Peyer's patch (tissue), 4 donors: Measurements from ENCODE around the gene EREG. TPM values are rescaled to one million over a fixed set of nuclear protein-coding genes. Genes with fewer than 3 reads are reported as not detected.

Experiments used
- DNase-seq, 3 donors: peaks; one replicate each; pipeline ENCODE4 v3.0.0-alpha.2; 2017 to 2019
- H3K27ac ChIP-seq, 4 donors: fragments of 200-600 bp; sonication (generic); one replicate each; pipeline ENCODE4 v1.5.1; 2016 to 2019
- H3K27me3 ChIP-seq, 2 donors: fragments of 200-600 bp; sonication (generic); one replicate each; pipeline ENCODE4 v1.5.1; 2019
- H3K36me3 ChIP-seq, 3 donors: fragments of 200-600 bp; sonication (generic); one replicate each; pipeline ENCODE4 v1.5.1; 2016 to 2019
- H3K4me1 ChIP-seq, 4 donors: fragments of 200-600 bp; sonication (generic); one replicate each; pipeline ENCODE4 v1.5.1; 2016 to 2019
- H3K4me3 ChIP-seq, 4 donors: fragments of 200-600 bp; sonication (generic); 1 replicate in 3 of 4; 2 replicates in 1 of 4; pipeline ENCODE4 v1.5.1; 2016 to 2019; ENCODE audit warnings: mild to moderate bottlenecking in 1 of 4
- H3K9me3 ChIP-seq, 4 donors: fragments of 200-600 bp; sonication (generic); one replicate each; pipeline ENCODE4 v1.5.1; 2016 to 2019; ENCODE audit warnings: mild to moderate bottlenecking in 1 of 4
- CTCF ChIP-seq, 6 experiments: fragments of 450-650 bp in 4 of 6; fragments of 200-600 bp in 2 of 6; sonication (generic) in 1 of 6; IDR thresholded peaks; one replicate each; pipeline ENCODE4 v1.5.1; 2017 to 2019; ENCODE audit warnings: antibody characterized with exemption in 6 of 6, mild to moderate bottlenecking in 3 of 6, moderate library complexity in 1 of 6
- POLR2A ChIP-seq, 2 donors: fragments of 450-650 bp; IDR thresholded peaks; one replicate each; pipeline ENCODE4 v1.5.1; 2017; ENCODE audit warnings: antibody characterized with exemption in 2 of 2, mild to moderate bottlenecking in 2 of 2, moderate library complexity in 2 of 2
- total RNA-seq, 4 donors: library from RNA; depleted of rRNA; stranded (reverse); fragments of >200 nt; gene quantifications; one replicate each; pipeline ENCODE4 v1.1.0, GENCODE V29; 2016

The EREG gene
- total RNA-seq, 4 donors from 2014 or later: 1.1 to 2.8 (median 1.7) TPM; not detected in 1

- no peaks in the 10 kb centered on the region for H3K36me3 ChIP-seq
- no peak overlapping the region for H3K27ac ChIP-seq
- peaks cover 0 to 13% (median 0%) of the 10 kb centered on the region in 4 donors for H3K4me1 ChIP-seq
- no peaks in the 10 kb centered on the region for H3K27me3 ChIP-seq
- no peak overlapping the region for H3K4me3 ChIP-seq
- DNase-seq: no peak
- no peaks in the 10 kb centered on the region for H3K9me3 ChIP-seq
- no peak for TF ChIP-seq CTCF (IDR thresholded peaks at IDR 0.05)
- TF ChIP-seq POLR2A (IDR thresholded peaks at IDR 0.05): no peak
Observed at GRCh38 chr4:74390677-74391076, 25.7 kb downstream of the EREG start.

- TF ChIP-seq POLR2A (IDR thresholded peaks at IDR 0.05) (no peak), CTCF (IDR thresholded peaks at IDR 0.05) (no peak)
- Histone ChIP-seq H3K27me3 (no peaks in the 10 kb centered on the region), H3K27ac (no peak overlapping the region), H3K4me1 (peaks cover 0 to 13% (median 0%) of the 10 kb centered on the region in 4 donors), H3K36me3 (no peaks in the 10 kb centered on the region), H3K4me3 (no peak overlapping the region), H3K9me3 (no peaks in the 10 kb centered on the region)
- no peak for DNase-seq
Observed at GRCh38 chr4:74391346-74391745, 26.4 kb downstream of the EREG start.

GRCh38 chr4:74391890-74392475 lies 27.0 kb downstream of the EREG start:
- DNase-seq: no peak
- TF ChIP-seq POLR2A (IDR thresholded peaks at IDR 0.05): no peak
- TF ChIP-seq CTCF (IDR thresholded peaks at IDR 0.05): no peak
- Histone ChIP-seq H3K9me3 (no peaks in the 10 kb centered on the region), H3K36me3 (no peaks in the 10 kb centered on the region), H3K27me3 (no peaks in the 10 kb centered on the region), H3K4me3 (no peak overlapping the region), H3K4me1 (peaks cover 0 to 13% (median 0%) of the 10 kb centered on the region in 4 donors), H3K27ac (no peak overlapping the region)

DNA sequence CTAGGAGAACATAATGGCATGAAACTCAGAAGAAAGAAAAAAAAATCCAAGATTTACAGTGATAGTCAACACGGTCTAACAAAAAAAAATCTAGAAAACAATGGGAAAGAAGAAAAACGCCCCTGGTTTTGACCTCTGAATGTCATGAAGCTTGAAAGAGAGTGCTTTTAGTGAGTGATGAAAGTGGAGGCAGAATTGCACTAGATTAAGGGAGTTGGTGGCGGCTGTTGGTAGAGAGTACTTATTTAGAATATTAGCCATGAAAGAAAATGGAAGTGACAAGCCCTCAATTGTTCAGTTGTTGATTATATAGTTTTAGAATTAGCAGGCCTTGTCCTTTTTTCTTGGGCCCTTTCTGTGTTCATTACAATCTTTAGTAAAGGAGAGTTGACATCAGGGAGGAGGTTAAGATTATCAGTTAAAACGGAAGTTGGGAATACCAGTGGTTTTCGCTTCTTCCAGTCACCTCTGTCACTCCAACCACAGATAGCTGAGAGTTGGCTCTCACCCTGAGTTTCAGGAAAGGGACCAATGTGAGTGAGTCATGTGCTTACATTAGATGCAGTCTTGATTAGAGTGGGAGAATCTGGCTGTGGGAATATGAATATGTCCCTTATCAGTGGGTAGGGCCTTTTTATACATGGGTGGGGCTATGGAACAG lies 29.7 kb downstream of the EREG start:
- DNase-seq: no peak

DNA sequence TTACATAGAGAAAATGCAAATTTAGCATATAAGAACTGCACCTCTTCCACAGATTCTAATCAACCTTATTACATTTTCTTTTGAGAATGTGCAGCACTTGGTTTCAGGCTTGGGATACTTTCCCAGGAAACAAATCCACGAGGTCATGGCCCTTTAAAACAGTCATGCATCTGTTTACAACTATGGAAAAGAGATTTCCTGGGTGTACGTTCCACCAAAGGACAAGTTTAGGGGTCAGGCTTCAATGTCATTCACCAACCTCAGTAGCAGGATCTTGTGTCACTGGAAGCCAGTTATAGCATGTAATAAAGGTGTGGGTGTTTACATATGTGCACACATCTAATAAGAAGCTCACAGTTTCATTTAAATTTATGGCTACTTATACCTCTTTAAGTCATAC lies 30.7 kb downstream of the EREG start:
- TF ChIP-seq POLR2A (IDR thresholded peaks at IDR 0.05) (no peak), CTCF (IDR thresholded peaks at IDR 0.05) (no peak)
- DNase-seq: no peak
- H3K9me3 ChIP-seq: no peaks in the 10 kb centered on the region
- peaks cover 0 to 13% (median 0%) of the 10 kb centered on the region in 4 donors for H3K4me1 ChIP-seq
- peak overlapping the region in 3 of 4 donors; percentile 1 to 61 (median 42) for H3K27ac ChIP-seq
- H3K4me3 ChIP-seq: no peak overlapping the region
- H3K36me3 ChIP-seq: no peaks in the 10 kb centered on the region
- no peaks in the 10 kb centered on the region for H3K27me3 ChIP-seq

More for the DNA sequence above, 29.7 kb downstream of the EREG start:
- peaks cover 0 to 13% (median 0%) of the 10 kb centered on the region in 4 donors for H3K4me1 ChIP-seq
- TF ChIP-seq CTCF (IDR thresholded peaks at IDR 0.05) (no peak), POLR2A (IDR thresholded peaks at IDR 0.05) (no peak)
- no peak overlapping the region for H3K4me3 ChIP-seq
- peak overlapping the region in 2 of 4 donors; percentile 42 to 61 for H3K27ac ChIP-seq
- H3K27me3 ChIP-seq: no peaks in the 10 kb centered on the region
- H3K36me3 ChIP-seq: no peaks in the 10 kb centered on the region
- no peaks in the 10 kb centered on the region for H3K9me3 ChIP-seq
